HG02870 (cell line): Measurements from ENCODE around the gene DPM3.
"Not testable (repeated sequence)": the region's sequence is repeated elsewhere in the genome, so short reads cannot be mapped to it uniquely, and the experiment has no call there.

Source experiments
- ATAC-seq: cut with Tn5 transposase; IDR thresholded peaks from one replicate; pipeline ENCODE4 v1.9.1; 2021; ENCODE audit warnings: mild to moderate bottlenecking, moderate library complexity; ENCODE audit not compliant: unreplicated experiment

Gene DPM3

DNA sequence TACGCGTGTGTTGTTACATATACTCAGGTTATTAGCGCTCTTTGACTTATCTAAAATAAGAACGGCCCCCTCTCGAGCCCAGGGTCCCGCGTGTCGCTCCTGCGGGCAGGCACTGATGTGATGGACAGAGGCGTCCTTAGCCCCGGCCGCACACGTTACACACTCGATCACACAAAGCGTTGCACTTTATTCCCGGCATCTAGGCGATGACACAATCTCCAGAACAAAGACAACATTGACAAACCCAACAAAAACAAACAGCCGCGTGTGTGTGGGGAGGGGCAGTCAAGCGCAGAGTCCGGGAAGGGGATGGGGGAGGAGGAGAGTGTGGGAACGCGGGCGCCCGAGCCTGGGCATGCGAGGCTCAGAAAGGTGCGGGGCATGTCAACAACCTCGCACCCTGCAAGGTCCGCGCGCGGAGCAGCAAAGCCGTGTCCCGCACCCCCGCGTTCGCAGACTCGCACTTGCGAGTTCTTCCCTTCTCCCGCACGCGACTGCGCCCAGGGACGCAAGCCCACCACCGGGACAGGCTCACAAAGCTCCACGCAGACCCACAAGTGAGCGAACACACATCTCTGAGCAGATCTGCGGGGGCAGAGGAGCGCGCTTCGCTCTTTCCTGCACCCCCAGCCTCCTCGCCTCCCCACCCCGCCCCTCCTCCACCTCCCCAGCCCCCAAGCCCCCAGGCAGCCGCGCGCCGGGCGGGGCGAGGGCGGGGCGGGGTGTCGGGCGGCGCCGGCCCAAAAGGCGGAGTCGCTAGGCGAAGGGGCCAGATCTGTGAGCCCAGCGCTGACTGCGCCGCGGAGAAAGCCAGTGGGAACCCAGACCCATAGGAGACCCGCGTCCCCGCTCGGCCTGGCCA is 13.0 kb downstream of the DPM3 start, which contains the start of gene EFNA1:
EFNA1 (plus strand) TSS at position 772 of the 862 bp plus-strand sequence. CDS start 102 bp downstream, outside the sequence.
- ATAC-seq, result no peak

DNA sequence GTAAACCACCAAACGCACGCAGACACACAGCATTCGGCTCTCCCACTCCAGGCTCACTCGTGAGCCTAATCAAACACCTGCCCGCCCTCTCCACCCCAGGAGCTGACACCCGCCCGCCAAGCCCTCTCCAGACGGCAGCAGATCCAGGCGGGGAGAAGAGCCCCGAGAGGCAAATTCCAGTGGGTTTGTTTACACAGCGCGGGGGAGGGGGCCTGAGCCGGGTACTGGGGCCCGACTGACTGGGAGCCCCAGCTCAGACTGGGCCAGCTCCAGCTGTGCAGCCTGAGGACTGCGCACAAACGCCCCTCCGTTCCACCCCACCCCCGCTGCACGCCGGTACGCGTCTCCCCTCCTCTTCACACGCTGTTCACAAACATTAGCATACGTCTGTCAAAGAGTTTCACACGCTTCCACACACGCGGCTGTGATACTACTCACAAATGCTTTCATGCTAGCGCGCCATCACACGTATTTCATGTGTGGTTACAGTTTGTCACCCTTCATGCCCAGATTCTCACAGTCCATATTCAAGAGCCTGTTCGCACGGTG is 13.7 kb downstream of the DPM3 start:
- no peak for ATAC-seq

DNA sequence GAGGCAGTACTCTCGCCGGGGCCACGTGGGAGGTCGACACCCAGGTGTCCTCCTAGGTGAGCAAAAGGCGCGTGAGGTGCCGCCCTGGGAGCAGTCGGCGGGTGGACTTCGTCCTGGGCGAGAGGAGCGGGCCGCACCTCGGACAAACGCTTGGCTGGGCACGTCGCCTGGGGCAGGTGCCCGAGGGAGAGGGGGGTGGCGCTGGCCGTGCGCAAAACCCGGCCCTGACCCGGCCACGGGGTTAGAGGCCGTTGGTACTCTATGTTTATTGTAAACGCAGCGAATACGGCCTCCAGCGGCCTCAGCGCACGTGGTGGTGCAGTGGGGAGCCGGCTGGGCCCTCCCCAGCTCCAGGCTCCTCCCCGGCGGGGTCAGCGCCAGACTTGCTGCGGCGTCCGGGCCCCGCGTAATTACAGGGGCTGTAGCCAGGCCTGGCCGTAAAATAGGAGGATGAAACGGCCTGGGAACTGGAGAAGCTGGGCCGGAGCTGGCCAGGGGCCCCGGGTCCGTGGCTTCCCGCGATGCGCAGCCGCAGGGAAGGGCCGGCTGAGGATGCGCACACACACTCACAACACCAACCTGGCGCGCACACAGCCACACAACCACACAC is 14.3 kb downstream of the DPM3 start:
- ATAC-seq, result no peak

DNA sequence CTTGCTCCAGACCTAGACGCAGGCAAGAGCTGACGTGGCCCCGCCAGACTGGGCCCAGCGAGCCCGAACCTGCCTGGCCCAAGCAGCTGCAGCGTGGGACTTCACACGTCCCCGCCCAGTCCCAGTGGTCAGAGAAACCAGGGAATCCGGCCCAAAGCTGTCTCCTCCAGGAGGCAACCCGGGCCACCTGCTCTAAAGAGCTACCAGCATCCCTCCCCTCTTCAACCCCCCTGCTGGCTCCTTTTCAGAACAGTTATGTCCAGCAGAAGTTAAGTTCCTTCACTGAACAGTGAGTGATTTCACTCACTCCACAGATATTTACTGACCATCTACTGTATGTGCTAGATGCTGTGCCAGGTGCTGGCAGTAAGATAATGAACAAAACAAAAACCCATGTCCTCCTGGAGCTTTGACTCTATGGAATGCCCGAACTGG is 14.8 kb downstream of the DPM3 start:
- no peak for ATAC-seq

DNA sequence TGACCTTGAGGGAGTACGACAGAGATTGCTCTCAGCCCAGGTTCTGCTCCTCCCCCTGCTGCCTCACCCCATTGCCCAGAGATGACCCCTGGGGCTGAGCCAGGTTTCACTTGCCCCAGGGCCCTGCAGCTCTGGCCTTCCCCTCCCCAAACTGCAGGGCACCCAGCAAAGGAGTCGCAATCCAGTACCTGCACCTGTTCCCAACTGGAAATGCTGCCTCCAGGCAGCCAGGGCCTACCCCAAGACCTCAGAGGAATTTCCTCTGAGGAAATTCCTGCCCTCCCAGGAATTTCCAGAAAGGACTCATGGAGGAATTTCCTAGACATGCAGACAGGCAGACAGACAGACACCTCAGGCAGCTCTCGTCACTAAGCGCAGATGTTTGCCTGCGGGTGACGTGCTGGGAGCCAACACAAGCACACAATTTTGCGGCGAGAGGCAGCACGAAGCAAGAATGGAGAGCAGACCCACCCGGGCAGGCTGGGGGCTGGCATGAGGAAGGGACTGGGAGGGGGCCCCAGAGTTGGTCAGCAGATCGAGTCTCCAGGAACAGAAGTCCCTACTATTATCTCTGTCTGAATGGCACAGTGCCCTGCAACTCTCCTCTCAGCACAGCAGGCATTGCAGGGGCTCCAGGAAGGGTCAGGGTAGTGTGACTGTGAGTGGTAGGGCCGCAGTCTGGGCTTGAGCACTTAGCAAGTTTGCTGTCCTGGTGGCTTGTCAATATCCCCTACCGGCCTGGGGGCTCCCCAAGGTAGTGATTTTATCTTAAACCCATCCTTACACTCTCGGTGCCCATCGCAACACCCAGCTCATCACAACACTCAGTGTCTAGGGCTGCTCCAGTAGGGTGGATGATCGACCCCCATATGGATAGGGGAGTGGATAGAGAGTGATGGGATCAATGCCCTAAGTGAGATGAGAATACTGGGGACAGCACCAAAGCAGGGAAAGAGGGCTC is 15.5 kb downstream of the DPM3 start:
- no peak for ATAC-seq

DNA sequence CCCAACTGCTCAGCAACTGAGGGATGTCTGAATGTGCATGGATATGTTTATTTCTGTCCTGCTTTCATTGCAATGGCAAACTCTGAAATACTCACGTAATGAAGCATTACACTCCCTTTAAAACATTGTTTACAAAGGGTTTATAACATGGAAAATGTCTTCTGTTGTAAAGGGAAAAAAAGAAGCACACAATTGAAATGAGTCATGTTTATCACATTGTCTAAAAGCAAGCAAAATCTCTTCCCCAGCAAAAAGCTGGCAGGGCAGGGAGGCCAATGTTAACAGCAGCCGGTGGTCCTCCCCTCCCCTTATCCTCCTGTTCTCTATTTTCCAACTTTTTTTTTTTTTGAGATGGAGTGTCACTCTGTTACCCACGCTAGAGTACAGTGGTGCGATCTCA is 16.5 kb downstream of the DPM3 start:
- no peak for ATAC-seq

DNA sequence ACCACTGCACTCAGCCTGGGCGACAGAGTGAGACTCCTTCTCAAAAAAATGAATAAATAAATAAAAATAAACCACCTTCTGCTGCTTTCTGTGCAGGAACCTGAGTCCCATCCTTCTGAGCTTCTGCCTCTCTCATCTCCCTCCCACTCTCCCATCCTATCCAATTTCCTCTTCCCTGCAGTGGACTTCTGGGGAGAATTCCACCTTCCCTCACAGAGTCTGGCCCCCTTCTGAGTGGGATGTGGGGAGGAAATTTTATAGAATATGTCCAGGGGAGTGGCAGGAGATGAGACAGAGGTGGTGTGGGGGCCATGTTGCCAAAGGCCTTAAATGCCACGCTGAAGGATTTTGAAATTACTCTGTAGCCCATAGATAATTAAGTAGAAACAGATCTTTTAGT is 18.0 kb downstream of the DPM3 start:
- ATAC-seq, result no peak

DNA sequence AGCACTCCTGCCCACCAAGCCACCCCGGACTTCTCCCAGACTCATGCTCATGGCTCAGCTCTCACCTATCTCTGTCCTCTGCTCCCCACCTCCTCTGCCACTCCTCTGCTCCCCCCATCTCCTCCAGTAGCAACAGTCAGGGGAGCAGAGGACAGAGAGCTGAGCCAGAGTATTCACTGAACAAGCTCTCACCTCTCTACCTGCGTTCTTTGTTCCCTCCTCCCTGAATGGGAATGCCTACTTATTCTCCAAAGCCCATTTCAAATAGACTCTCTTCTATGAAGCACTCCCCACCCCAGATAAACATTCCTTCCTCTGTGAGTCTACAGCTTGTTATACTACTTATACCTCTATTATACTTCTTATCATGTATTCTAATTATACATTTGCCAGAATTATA is 19.1 kb downstream of the DPM3 start:
- ATAC-seq, result no peak

DNA sequence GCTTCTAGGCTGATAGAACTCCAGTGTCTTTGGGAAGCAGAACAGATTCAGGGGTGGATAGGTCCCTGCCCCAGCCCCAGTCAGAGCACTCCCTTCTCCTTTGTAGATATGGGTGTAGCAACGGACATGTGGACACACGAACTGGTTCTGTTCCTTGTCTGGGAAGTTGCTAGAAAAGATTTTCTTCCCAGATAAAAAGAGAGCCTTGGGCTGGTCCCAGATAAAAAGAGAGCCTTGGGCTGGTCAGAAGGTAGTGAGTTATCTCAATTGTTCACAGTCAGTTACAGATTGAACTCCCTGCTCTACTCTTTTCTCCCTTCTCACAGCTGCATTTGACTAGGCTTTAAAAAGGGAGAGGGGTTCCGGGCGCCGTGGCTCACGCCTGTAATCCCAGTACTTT is 20.1 kb downstream of the DPM3 start:
- ATAC-seq, result no peak

DNA sequence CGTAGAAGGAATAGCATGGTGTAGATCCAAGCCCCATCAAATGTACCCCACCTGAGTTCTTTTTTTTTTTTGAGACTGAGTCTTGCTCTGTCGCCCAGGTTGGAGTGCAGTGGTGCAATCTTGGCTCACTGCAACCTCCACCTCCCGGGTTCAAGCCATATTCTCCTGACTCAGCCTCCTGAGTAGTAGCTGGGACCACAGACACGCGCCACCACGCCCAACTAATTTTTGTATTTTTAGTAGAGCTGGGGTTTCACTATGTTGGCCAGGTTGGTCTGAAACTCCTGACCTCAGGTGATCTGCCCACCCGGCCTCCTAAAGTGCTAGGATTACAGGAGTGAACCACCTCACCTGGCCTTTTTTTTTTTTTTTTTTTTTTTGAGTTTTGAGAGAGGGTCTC is 22.2 kb downstream of the DPM3 start:
- not testable (repeated sequence) for ATAC-seq

DNA sequence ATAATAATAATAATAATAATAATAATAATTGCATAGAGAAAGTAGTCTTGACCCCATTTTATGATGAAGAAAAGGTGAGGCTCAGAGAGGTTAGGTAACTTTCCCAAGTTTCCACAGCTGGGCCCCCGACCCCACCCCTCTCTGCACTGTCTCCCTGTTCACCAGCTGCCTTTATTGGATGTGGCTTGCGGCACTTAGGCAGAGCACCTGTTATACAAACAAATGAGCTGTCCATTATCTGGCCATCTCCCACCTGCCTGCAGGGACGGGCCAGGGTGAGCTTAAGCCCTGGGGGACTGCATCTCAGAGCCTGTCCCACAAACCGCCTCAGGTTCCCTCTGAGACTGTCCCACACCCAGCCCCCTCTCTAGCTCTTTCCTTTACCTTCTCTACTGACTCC is 22.7 kb downstream of the DPM3 start:
- ATAC-seq, result no peak

DNA sequence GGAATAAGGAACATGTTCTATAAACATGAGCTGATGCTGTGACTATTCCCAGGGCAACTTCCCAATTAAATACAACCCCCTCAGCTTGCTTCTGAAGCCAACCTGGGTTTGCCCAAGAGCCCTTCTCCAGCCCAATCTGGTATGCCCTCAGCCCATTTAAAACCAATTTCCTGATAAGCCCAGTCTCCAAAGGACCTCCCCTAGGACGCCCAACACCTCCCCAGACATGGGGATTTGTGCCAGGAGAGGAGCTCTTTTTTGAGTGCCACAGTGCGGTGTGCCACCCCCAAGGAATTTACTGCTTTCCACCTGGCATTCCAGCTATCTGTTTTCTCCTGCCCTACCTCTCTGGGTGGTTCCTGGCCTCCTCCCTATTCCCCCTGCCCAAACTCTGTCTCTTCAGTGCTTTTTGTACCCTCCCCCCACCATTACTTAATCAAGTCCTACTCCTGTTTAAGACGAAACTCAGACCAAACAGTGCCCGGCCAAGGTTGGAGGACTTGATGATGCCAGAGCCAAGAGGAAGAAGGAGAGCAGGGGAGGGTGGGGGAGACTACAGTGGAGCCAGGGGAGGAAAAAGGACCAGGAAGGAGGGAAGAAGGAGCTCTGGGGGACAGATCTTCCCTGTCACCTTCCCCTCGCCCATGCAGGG is 24.1 kb downstream of the DPM3 start:
- no peak for ATAC-seq

DNA sequence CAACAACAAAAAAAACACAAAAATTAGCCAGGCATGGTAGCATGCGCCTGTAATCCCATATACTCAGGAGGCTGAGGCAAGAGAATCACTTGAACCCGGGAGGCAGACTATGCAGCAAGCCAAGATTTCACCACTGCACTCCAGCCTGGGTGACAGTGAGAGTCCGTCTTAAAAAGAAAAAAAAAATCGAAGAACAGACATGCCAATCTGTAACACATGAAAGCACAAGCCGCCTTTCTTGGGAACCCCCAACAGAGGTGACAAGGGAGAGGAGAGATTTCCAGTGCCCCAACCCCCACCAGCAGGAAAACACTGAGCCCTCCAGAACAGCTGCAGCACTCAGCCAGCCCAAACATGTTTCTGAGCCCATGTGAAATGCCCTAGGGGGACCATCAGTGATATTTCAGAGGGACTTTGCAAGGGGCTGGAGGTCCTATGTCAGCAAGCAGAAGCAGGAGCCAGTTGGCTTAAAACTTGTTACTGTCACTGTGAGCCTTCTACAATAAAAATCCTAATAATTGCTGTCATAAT is 26.8 kb downstream of the DPM3 start:
- ATAC-seq, result no peak

DNA sequence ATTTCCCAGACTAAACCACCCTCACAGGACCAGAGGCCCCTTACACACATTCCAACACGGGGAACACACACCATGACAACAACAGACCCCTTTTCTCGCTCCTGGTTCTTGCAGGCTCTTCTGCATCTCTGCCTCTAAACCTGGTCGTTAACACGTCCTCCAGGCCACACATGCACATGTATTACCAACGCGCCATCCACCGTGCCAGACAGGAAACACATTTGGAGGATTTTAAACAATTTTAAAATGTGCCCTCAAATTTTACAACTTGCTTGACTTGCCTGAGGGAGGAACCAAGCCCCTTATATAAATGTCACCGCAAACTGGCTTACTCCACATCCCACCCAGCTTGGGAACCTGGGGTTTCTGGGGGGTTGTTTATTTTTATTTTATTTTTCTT is 29.5 kb downstream of the DPM3 start:
- no peak for ATAC-seq

DNA sequence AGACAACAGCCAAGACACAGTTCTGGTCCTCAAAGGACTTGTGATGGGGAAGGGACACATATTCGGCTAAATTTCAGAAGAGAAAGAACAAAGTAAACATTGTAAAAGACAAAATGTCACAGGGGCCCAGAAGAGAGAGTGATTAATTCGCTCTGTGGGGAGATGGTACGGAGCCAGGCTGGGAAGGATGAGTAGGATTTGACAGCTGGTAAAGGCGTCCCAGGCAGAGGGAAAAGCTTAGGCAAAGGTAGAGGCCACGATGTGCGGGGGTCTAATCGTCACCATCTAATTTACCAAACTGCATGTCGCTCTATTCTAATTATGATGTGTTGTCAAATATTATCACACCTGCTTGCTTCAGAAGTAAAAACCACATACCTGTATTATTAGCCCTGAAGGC is 29.9 kb downstream of the DPM3 start:
- no peak for ATAC-seq

DNA sequence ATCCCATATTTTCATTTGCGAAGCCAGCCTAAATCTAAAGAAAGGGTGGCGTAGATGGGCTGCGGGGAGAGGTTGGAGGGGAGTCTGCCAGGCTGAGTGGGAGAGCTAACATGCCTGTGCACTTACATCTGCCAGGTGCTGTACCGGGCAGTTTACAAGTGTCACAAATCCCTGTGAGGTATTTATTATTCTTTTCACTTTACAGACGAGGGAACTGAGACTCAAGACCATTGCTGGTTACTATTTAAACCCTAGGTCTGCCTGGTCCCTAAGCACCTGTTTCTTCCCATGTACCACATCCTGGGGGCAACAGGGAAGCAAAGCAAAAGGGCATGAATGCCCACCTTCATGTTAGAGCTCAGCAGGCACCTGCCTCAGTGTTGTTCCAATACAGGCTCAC is 32.0 kb downstream of the DPM3 start:
- ATAC-seq, result no peak

DNA sequence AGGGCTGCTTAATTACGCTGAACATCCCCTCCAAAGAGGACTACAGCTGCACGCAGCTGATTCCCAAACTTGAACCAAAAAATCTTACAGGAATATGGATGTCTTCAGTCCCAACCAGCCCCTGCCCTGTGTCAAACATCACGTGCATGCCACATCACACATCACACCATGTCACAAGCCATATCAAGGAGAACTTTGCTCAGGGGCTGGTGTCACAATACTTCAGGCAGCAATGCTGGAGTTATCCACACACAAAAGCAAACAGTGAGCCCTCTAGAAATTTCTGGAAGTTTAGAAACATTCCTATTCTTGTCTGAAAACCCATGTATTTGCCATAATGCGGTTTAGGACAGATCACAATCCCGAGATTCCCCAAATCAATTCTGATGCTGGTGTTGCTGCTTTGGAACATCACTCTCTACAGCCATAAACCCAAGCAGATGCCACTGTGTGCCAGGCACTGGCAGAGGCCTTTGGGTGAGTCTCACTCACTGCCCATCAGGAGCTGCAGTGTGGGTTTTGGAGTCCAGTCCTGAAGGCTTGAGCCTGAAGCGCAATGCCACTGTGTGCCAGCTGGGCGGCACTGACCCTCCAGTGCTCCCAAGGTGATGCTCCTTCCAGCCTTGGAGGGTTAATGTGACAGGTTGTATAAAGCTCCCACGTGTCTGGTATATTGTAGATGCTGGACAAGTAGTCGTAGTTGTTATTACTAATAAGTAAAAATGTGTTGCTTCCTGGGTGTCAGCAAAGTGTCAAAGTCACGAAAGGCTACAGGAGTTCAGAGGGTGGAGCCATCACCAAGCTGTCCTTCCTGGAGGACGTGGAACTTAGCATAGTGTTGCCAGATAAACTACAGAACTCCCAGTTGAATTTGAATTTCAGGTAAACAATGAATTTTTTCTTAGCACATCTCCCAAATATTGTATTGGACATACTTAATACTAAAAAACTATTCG is 32.7 kb downstream of the DPM3 start:
- ATAC-seq, result no peak

DNA sequence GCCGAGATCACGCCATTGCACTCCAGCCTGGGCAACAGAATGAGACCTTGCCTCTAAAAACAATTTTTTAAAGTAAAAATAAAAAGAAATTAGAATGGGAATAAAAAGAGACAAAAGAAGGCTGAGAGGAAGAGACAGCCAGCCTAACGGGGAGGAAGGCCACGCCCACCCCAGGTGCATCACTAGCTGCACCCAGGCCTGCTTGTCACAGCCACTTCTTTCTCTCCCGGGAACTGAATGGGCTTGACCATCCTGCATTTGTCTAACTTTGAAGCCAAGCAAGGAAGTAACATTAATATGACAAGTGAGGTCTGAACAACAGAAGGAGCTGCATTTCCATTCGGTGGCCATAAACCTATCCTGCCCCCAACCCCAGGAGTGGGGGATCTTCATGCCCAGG is 33.5 kb downstream of the DPM3 start:
- no peak for ATAC-seq

DNA sequence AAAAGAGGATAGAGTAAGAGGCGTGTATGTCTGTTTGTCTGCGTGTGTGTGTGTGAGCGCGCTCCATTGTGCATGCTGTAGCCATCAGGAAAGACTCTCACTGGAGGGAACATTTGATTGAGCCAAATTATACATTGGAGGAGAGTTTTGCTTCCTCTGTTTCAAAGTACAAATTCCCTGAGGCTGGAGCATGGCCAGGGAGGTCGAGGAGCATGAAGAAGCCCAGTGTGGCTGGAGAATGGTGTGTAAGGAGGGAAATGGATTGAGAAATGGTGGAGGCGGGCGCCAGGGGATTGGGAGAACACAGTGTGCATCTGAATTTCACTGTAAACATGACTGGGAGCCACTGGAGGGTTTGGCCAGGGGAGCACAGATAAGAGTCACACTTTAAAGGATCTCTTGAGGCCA is 34.7 kb downstream of the DPM3 start:
- no peak for ATAC-seq
